Natural killer cell (primary cell): ENCODE data around the gene ZNG1A. TPM values are rescaled to one million over a fixed set of nuclear protein-coding genes. Genes with fewer than 3 reads are reported as not detected.
"Not testable (repeated sequence)": the region's sequence is repeated elsewhere in the genome, so short reads cannot be mapped to it uniquely, and the experiment has no call there.

Experiments
- ATAC-seq, 3 donors: fragments of 150-1000 bp in 2 of 3; fragments of 200-7000 bp in 1 of 3; cut with Tn5 transposase; 1 replicate in 1 of 3; 2 replicates in 2 of 3; pipeline ENCODE4 v1.10.0; 2021; ENCODE audit warnings: mild to moderate bottlenecking in 2 of 3, moderate library complexity in 2 of 3
- DNase-seq, 2 donors: peaks; one replicate each; pipeline versions ENCODE4 v3.0.0 to v3.0.0-alpha.2; 2013 to 2021; ENCODE audit warnings: mixed read lengths in 1 of 2
- H3K27ac ChIP-seq: one replicate; pipeline ENCODE4 v1.5.1; 2013; ENCODE audit warnings: mild to moderate bottlenecking, low read length
- H3K27me3 ChIP-seq: one replicate; pipeline ENCODE4 v1.6.1; 2013; ENCODE audit warnings: low read length; ENCODE audit not compliant: control insufficient read depth, insufficient read depth
- H3K36me3 ChIP-seq: one replicate; pipeline ENCODE4 v1.6.1; 2013; ENCODE audit warnings: low read length; ENCODE audit not compliant: control insufficient read depth, insufficient read depth
- H3K4me1 ChIP-seq: one replicate; pipeline ENCODE4 v1.6.1; 2013; ENCODE audit warnings: low read length; ENCODE audit not compliant: control insufficient read depth, insufficient read depth
- H3K4me3 ChIP-seq: one replicate; pipeline ENCODE4 v1.5.1; 2013; ENCODE audit warnings: low read length
- H3K9me3 ChIP-seq: one replicate; pipeline ENCODE4 v1.6.1; 2013; ENCODE audit warnings: low read length; ENCODE audit not compliant: control insufficient read depth, insufficient read depth
- H3K27ac Mint-ChIP-seq, 2 donors: one replicate each; pipeline ENCODE4 v1.8.0; 2022; ENCODE audit warnings: mild to moderate bottlenecking in 2 of 2, mixed read lengths in 2 of 2, moderate library complexity in 1 of 2
- H3K27me3 Mint-ChIP-seq, 2 donors: one replicate each; pipeline ENCODE4 v1.8.0; 2022; ENCODE audit warnings: low read depth in 2 of 2, mixed read lengths in 2 of 2
- H3K36me3 Mint-ChIP-seq: one replicate; pipeline ENCODE4 v1.8.0; 2022; ENCODE audit warnings: mixed read lengths
- H3K4me1 Mint-ChIP-seq, 2 donors: one replicate each; pipeline ENCODE4 v1.8.0; 2022; ENCODE audit warnings: mixed read lengths in 2 of 2
- H3K4me3 Mint-ChIP-seq: one replicate; pipeline ENCODE4 v1.8.0; 2022; ENCODE audit warnings: mild to moderate bottlenecking, moderate library complexity, mixed read lengths
- H3K9me3 Mint-ChIP-seq, 2 donors: one replicate each; pipeline ENCODE4 v1.8.0; 2022; ENCODE audit warnings: mixed read lengths in 2 of 2
- CTCF ChIP-seq: fragments of 200-600 bp; IDR thresholded peaks from one replicate; pipeline ENCODE4 v1.8.0; 2022; ENCODE audit warnings: antibody characterized with exemption
- WGBS: methylation state at CpG from one replicate; pipeline ENCODE4 v1.1.7; 2013; ENCODE audit warnings: missing lambda C conversion rate; ENCODE audit not compliant: insufficient coverage; 5-methylcytosine and 5-hydroxymethylcytosine counted together
- intact Hi-C: fragments of 100-400 bp; cut with micrococcal nuclease; formaldehyde crosslinking; loops from one replicate; pipeline ENCODE4 v1.14.2; 2022
- total RNA-seq, 4 donors: library from RNA; stranded (reverse); fragments of 120-200 nt in 1 of 4; gene quantifications; one replicate each; pipeline versions ENCODE4 v1.2.3 to v1.2.4, GENCODE V29; 2013 to 2022

The ZNG1A gene
- total RNA-seq, 3 donors from 2014 or later (not counting 1 experiment from before 2014, with no cell fraction given): 10.3 to 13.6 (median 12.1) TPM

- peaks cover 0 to 4% of the 10 kb centered on the region in 2 donors for H3K27me3 Mint-ChIP-seq
- Histone ChIP-seq H3K36me3 (no peaks in the 10 kb centered on the region), H3K4me3 (no peak overlapping the region), H3K27me3 (no peaks in the 10 kb centered on the region), H3K9me3 (no peaks in the 10 kb centered on the region), H3K27ac (no peak overlapping the region), H3K4me1 (no peaks in the 10 kb centered on the region)
- no CpG with 5 or more reads among the region's 1 CpG for WGBS
- ATAC-seq: no peak
- intact Hi-C loops: no loop called here
- H3K36me3 Mint-ChIP-seq: no peaks in the 10 kb centered on the region
- H3K4me3 Mint-ChIP-seq: no peak overlapping the region
- H3K27ac Mint-ChIP-seq: no peak overlapping the region
- no peak for TF ChIP-seq CTCF
- no peaks in the 10 kb centered on the region for H3K4me1 Mint-ChIP-seq
- H3K9me3 Mint-ChIP-seq: no peaks in the 10 kb centered on the region
- DNase-seq: no peak
Observed at GRCh38 chr9:206481-206880, 27.6 kb upstream of the ZNG1A start.

GRCh38 chr9:199601-200000 is 20.7 kb upstream of the ZNG1A start:
- H3K4me1 Mint-ChIP-seq, H3K36me3 Mint-ChIP-seq, DNase-seq, H3K27me3 Mint-ChIP-seq, H3K27ac ChIP-seq, H3K4me3 Mint-ChIP-seq, H3K36me3 ChIP-seq, ATAC-seq, H3K9me3 Mint-ChIP-seq, H3K4me3 ChIP-seq, H3K9me3 ChIP-seq, intact Hi-C loops, H3K4me1 ChIP-seq, H3K27me3 ChIP-seq, H3K27ac Mint-ChIP-seq: not testable (repeated sequence)
- 50% methylated on average over 1 of the region's 1 CpG for whole genome bisulfite sequencing

GRCh38 chr9:178140-178825 is 573 bp downstream of the ZNG1A start:
- H3K27ac ChIP-seq: peak overlapping the region; percentile 56
- H3K36me3 ChIP-seq, H3K27me3 Mint-ChIP-seq, H3K4me1 ChIP-seq, H3K4me3 ChIP-seq, ATAC-seq, H3K9me3 ChIP-seq, intact Hi-C loops, H3K36me3 Mint-ChIP-seq, H3K4me1 Mint-ChIP-seq, H3K27me3 ChIP-seq, H3K9me3 Mint-ChIP-seq: not testable (repeated sequence)
- peak overlapping the region; percentile 84 for H3K4me3 Mint-ChIP-seq
- H3K27ac Mint-ChIP-seq: peak overlapping the region; percentile 81 to 83
- no CpG with 5 or more reads among the region's 23 CpGs for WGBS
- peak in 1 of 2 donors; percentile 40 for DNase-seq

GRCh38 chr9:169757-170156 is 9.1 kb downstream of the ZNG1A start:
- H3K27me3 Mint-ChIP-seq, H3K4me3 Mint-ChIP-seq, H3K4me3 ChIP-seq, H3K9me3 ChIP-seq, H3K9me3 Mint-ChIP-seq, H3K27me3 ChIP-seq, intact Hi-C loops, H3K4me1 ChIP-seq, DNase-seq, H3K27ac ChIP-seq, ATAC-seq, H3K36me3 ChIP-seq, H3K27ac Mint-ChIP-seq, H3K36me3 Mint-ChIP-seq, H3K4me1 Mint-ChIP-seq: not testable (repeated sequence)
- WGBS: no CpG with 5 or more reads among the region's 3 CpGs

- H3K27ac Mint-ChIP-seq, H3K9me3 Mint-ChIP-seq, H3K4me1 ChIP-seq, H3K27me3 Mint-ChIP-seq, intact Hi-C loops, H3K9me3 ChIP-seq, H3K4me1 Mint-ChIP-seq, DNase-seq, ATAC-seq, H3K4me3 ChIP-seq, H3K36me3 Mint-ChIP-seq, H3K36me3 ChIP-seq, H3K27me3 ChIP-seq, H3K27ac ChIP-seq, H3K4me3 Mint-ChIP-seq: not testable (repeated sequence)
- 60% methylated on average over 1 of the region's 1 CpG for WGBS
Observed at GRCh38 chr9:159871-160270, 19.0 kb downstream of the ZNG1A start.

- H3K36me3 Mint-ChIP-seq, H3K27ac Mint-ChIP-seq, H3K9me3 ChIP-seq, H3K36me3 ChIP-seq, H3K4me1 ChIP-seq, H3K4me3 Mint-ChIP-seq, DNase-seq, H3K9me3 Mint-ChIP-seq, H3K27me3 ChIP-seq, ATAC-seq, H3K4me3 ChIP-seq, H3K27me3 Mint-ChIP-seq, H3K27ac ChIP-seq, H3K4me1 Mint-ChIP-seq, intact Hi-C loops: not testable (repeated sequence)
Observed at GRCh38 chr9:151173-151572, 27.7 kb downstream of the ZNG1A start.

- H3K4me3 ChIP-seq, H3K27me3 Mint-ChIP-seq, H3K36me3 Mint-ChIP-seq, H3K27ac ChIP-seq, H3K36me3 ChIP-seq, H3K9me3 Mint-ChIP-seq, H3K9me3 ChIP-seq, H3K27me3 ChIP-seq, H3K4me3 Mint-ChIP-seq, H3K4me1 Mint-ChIP-seq, H3K27ac Mint-ChIP-seq, ATAC-seq, H3K4me1 ChIP-seq, intact Hi-C loops, DNase-seq: not testable (repeated sequence)
- 99% methylated on average over 16 of the region's 17 CpGs for WGBS
Observed at GRCh38 chr9:139880-140279, 39.0 kb downstream of the ZNG1A start.
